ENCODE data around the gene SPACA6.
A peak's percentile ranks its signal among the peaks of the same experiment; 100 is the strongest.

SPACA6 gene

GRCh38 chr19:51719251-51719988, 26.3 kb downstream of the SPACA6 start:
- 5% methylated on average over 82 of the region's 83 CpGs for WGBS
- Histone ChIP-seq H3K9me3 (ENCODE audit: control insufficient read depth, low read length) (no peaks in the 10 kb centered on the region), H3K27ac (ENCODE audit: low read length, poor library complexity, severe bottlenecking) (no peak overlapping the region), H3K36me3 (ENCODE audit: control insufficient read depth in 1 of 2, insufficient read depth in 2 of 2, low read depth in 1 of 2, low read length in 2 of 2) (peaks cover 0 to 9% of the 10 kb centered on the region in 2 experiments), H3K4me3 (ENCODE audit: insufficient read depth in 1 of 2, low read depth in 1 of 2, low read length in 2 of 2) (peak overlapping the region in 1 of 2 experiments; percentile 74), H3K9ac (ENCODE audit: low read length) (peak overlapping the region; percentile 76), H3K18ac (ENCODE audit: low read depth in 1 of 2, low read length in 2 of 2) (no peak overlapping the region), H2AFZ (ENCODE audit: low read depth, low read length) (no peak overlapping the region), H2BK120ac (ENCODE audit: low read depth, low read length) (no peak overlapping the region), H3K4ac (ENCODE audit: low read depth in 1 of 2, low read length in 2 of 2) (no peak overlapping the region), H3K14ac (ENCODE audit: low read length in 2 of 2) (no peak overlapping the region), H2BK15ac (ENCODE audit: low read depth, poor library complexity, severe bottlenecking) (no peak overlapping the region), H2BK5ac (ENCODE audit: low read depth, low read length, poor library complexity, severe bottlenecking) (no peak overlapping the region), H2BK12ac (ENCODE audit: low read length in 2 of 2) (no peak overlapping the region), H3K27me3 (ENCODE audit: control insufficient read depth in 1 of 2, insufficient read depth in 1 of 2, low read length in 2 of 2) (peaks cover 0 to 40% of the 10 kb centered on the region in 2 experiments), H2AK5ac (ENCODE audit: low read length, severe bottlenecking) (no peak overlapping the region), H3K23ac (ENCODE audit: low read length in 2 of 2) (no peak overlapping the region), H3K79me1 (replicated peaks; ENCODE audit: low read length, poor library complexity, severe bottlenecking) (no peaks in the 10 kb centered on the region), H3K4me1 (ENCODE audit: control insufficient read depth, insufficient read depth, low read depth, low read length) (peaks cover 2% of the 10 kb centered on the region), H3K4me2 (ENCODE audit: low read length, poor library complexity, severe bottlenecking) (no peak overlapping the region), H4K8ac (ENCODE audit: low read length) (no peak overlapping the region), H4K91ac (ENCODE audit: low read length) (no peak overlapping the region)
- DNase-seq, result no peak

GRCh38 chr19:51721905-51722304, 28.8 kb downstream of the SPACA6 start:
- Histone ChIP-seq H3K4me2 (ENCODE audit: low read length, poor library complexity, severe bottlenecking) (no peak overlapping the region), H3K4ac (ENCODE audit: low read depth in 1 of 2, low read length in 2 of 2) (no peak overlapping the region), H2BK12ac (ENCODE audit: low read length in 2 of 2) (no peak overlapping the region), H4K91ac (ENCODE audit: low read length) (no peak overlapping the region), H2BK5ac (ENCODE audit: low read depth, low read length, poor library complexity, severe bottlenecking) (no peak overlapping the region), H2AFZ (ENCODE audit: low read depth, low read length) (no peak overlapping the region), H3K9me3 (ENCODE audit: control insufficient read depth, low read length) (no peaks in the 10 kb centered on the region), H3K4me1 (ENCODE audit: control insufficient read depth, insufficient read depth, low read depth, low read length) (peaks cover 4% of the 10 kb centered on the region), H4K8ac (ENCODE audit: low read length) (no peak overlapping the region), H3K79me1 (replicated peaks; ENCODE audit: low read length, poor library complexity, severe bottlenecking) (no peaks in the 10 kb centered on the region), H2BK15ac (ENCODE audit: low read depth, poor library complexity, severe bottlenecking) (no peak overlapping the region), H3K27me3 (ENCODE audit: control insufficient read depth in 1 of 2, insufficient read depth in 1 of 2, low read length in 2 of 2) (peaks cover 0 to 35% of the 10 kb centered on the region in 2 experiments), H3K4me3 (ENCODE audit: insufficient read depth in 1 of 2, low read depth in 1 of 2, low read length in 2 of 2) (peak overlapping the region in 1 of 2 experiments; percentile 19), H2BK120ac (ENCODE audit: low read depth, low read length) (no peak overlapping the region), H2AK5ac (ENCODE audit: low read length, severe bottlenecking) (no peak overlapping the region), H3K27ac (ENCODE audit: low read length, poor library complexity, severe bottlenecking) (no peak overlapping the region), H3K23ac (ENCODE audit: low read length in 2 of 2) (no peak overlapping the region), H3K14ac (ENCODE audit: low read length in 2 of 2) (no peak overlapping the region), H3K36me3 (ENCODE audit: control insufficient read depth in 1 of 2, insufficient read depth in 2 of 2, low read depth in 1 of 2, low read length in 2 of 2) (no peaks in the 10 kb centered on the region), H3K9ac (ENCODE audit: low read length) (peak overlapping the region; percentile 60), H3K18ac (ENCODE audit: low read depth in 1 of 2, low read length in 2 of 2) (no peak overlapping the region)
- 54% methylated on average over 4 of the region's 7 CpGs for WGBS
- no peak for DNase-seq

GRCh38 chr19:51722492-51722891, 29.4 kb downstream of the SPACA6 start:
- Histone ChIP-seq H3K4me2 (ENCODE audit: low read length, poor library complexity, severe bottlenecking) (no peak overlapping the region), H4K8ac (ENCODE audit: low read length) (no peak overlapping the region)

GRCh38 chr19:51724543-51724942, 31.4 kb downstream of the SPACA6 start:
- 85% methylated on average over 15 of the region's 15 CpGs for WGBS
- peaks cover 2% of the 10 kb centered on the region for H3K4me1 ChIP-seq (ENCODE audit: control insufficient read depth, insufficient read depth, low read depth, low read length)
- H3K9me3 ChIP-seq (ENCODE audit: control insufficient read depth, low read length), result no peaks in the 10 kb centered on the region
- no peak overlapping the region for H3K4me2 ChIP-seq (ENCODE audit: low read length, poor library complexity, severe bottlenecking)
- H2BK15ac ChIP-seq (ENCODE audit: low read depth, poor library complexity, severe bottlenecking), result no peak overlapping the region
- DNase-seq, result no peak
- H2AFZ ChIP-seq (ENCODE audit: low read depth, low read length), result no peak overlapping the region
- H3K4ac ChIP-seq (ENCODE audit: low read depth in 1 of 2, low read length in 2 of 2), result no peak overlapping the region
- H3K79me1 ChIP-seq (replicated peaks; ENCODE audit: low read length, poor library complexity, severe bottlenecking), result no peaks in the 10 kb centered on the region
- no peaks in the 10 kb centered on the region for H3K36me3 ChIP-seq (ENCODE audit: control insufficient read depth in 1 of 2, insufficient read depth in 2 of 2, low read depth in 1 of 2, low read length in 2 of 2)
- H2BK5ac ChIP-seq (ENCODE audit: low read depth, low read length, poor library complexity, severe bottlenecking), result no peak overlapping the region
- no peak overlapping the region for H2BK12ac ChIP-seq (ENCODE audit: low read length in 2 of 2)
- no peak overlapping the region for H3K23ac ChIP-seq (ENCODE audit: low read length in 2 of 2)
- H3K18ac ChIP-seq (ENCODE audit: low read depth in 1 of 2, low read length in 2 of 2), result no peak overlapping the region
- no peak overlapping the region for H3K14ac ChIP-seq (ENCODE audit: low read length in 2 of 2)
- no peak overlapping the region for H2AK5ac ChIP-seq (ENCODE audit: low read length, severe bottlenecking)
- H2BK120ac ChIP-seq (ENCODE audit: low read depth, low read length), result no peak overlapping the region
- peak overlapping the region in 1 of 2 experiments; percentile 65 for H3K4me3 ChIP-seq (ENCODE audit: insufficient read depth in 1 of 2, low read depth in 1 of 2, low read length in 2 of 2)
- H3K9ac ChIP-seq (ENCODE audit: low read length), result peak overlapping the region; percentile 60
- peak overlapping the region; percentile 11 for H4K91ac ChIP-seq (ENCODE audit: low read length)
- no peak overlapping the region for H3K27ac ChIP-seq (ENCODE audit: low read length, poor library complexity, severe bottlenecking)
- peaks cover 0 to 23% of the 10 kb centered on the region in 2 experiments for H3K27me3 ChIP-seq (ENCODE audit: control insufficient read depth in 1 of 2, insufficient read depth in 1 of 2, low read length in 2 of 2)
- no peak overlapping the region for H4K8ac ChIP-seq (ENCODE audit: low read length)

More at GRCh38 chr19:51722492-51722891, 29.4 kb downstream of the SPACA6 start:
- no peak overlapping the region for H2AFZ ChIP-seq (ENCODE audit: low read depth, low read length)
- no peaks in the 10 kb centered on the region for H3K79me1 ChIP-seq (replicated peaks; ENCODE audit: low read length, poor library complexity, severe bottlenecking)
- peaks cover 0 to 34% of the 10 kb centered on the region in 2 experiments for H3K27me3 ChIP-seq (ENCODE audit: control insufficient read depth in 1 of 2, insufficient read depth in 1 of 2, low read length in 2 of 2)
- no peak overlapping the region for H2BK5ac ChIP-seq (ENCODE audit: low read depth, low read length, poor library complexity, severe bottlenecking)
- no peak overlapping the region for H3K23ac ChIP-seq (ENCODE audit: low read length in 2 of 2)
- 51% methylated on average over 2 of the region's 2 CpGs for WGBS
- no peak overlapping the region for H2AK5ac ChIP-seq (ENCODE audit: low read length, severe bottlenecking)
- no peak overlapping the region for H2BK120ac ChIP-seq (ENCODE audit: low read depth, low read length)
- no peak overlapping the region for H3K27ac ChIP-seq (ENCODE audit: low read length, poor library complexity, severe bottlenecking)
- peak overlapping the region; percentile 60 for H3K9ac ChIP-seq (ENCODE audit: low read length)
- H3K36me3 ChIP-seq (ENCODE audit: control insufficient read depth in 1 of 2, insufficient read depth in 2 of 2, low read depth in 1 of 2, low read length in 2 of 2), result no peaks in the 10 kb centered on the region
- H2BK12ac ChIP-seq (ENCODE audit: low read length in 2 of 2), result no peak overlapping the region
- H3K4me1 ChIP-seq (ENCODE audit: control insufficient read depth, insufficient read depth, low read depth, low read length), result peaks cover 4% of the 10 kb centered on the region
- H3K18ac ChIP-seq (ENCODE audit: low read depth in 1 of 2, low read length in 2 of 2), result no peak overlapping the region
- H3K4me3 ChIP-seq (ENCODE audit: insufficient read depth in 1 of 2, low read depth in 1 of 2, low read length in 2 of 2), result peak overlapping the region in 1 of 2 experiments; percentile 65
- no peaks in the 10 kb centered on the region for H3K9me3 ChIP-seq (ENCODE audit: control insufficient read depth, low read length)
- no peak overlapping the region for H3K14ac ChIP-seq (ENCODE audit: low read length in 2 of 2)
- no peak overlapping the region for H4K91ac ChIP-seq (ENCODE audit: low read length)
- no peak for DNase-seq
- no peak overlapping the region for H2BK15ac ChIP-seq (ENCODE audit: low read depth, poor library complexity, severe bottlenecking)
- H3K4ac ChIP-seq (ENCODE audit: low read depth in 1 of 2, low read length in 2 of 2), result no peak overlapping the region
